Dermis blood vessel endothelial cell (primary cell): ENCODE data around the gene BSPH1. TPM values are rescaled to one million over a fixed set of nuclear protein-coding genes. Genes with fewer than 3 reads are reported as not detected.
"Not testable (repeated sequence)": the region's sequence is repeated elsewhere in the genome, so short reads cannot be mapped to it uniquely, and the experiment has no call there.

Source experiments
- DNase-seq: peaks from one replicate; pipeline ENCODE4 v3.0.0; 2010
- total RNA-seq: library from RNA; depleted of rRNA; stranded (reverse); fragments of >200 nt; gene quantifications from 2 replicates; pipeline ENCODE4 v1.2.3, GENCODE V29; 2014

The BSPH1 gene
- total RNA-seq, result not detected in 2 replicates

- DNase-seq, result no peak
Observed at GRCh38 chr19:47992070-47992469, at the start of gene BSPH1. Gene BSPH1, minus strand, starts transcription at chr19:47992170. Its CDS starts 89 bp downstream, at chr19:47992081.

- no peak for DNase-seq
Observed at GRCh38 chr19:48036765-48037164, 44.8 kb upstream of the BSPH1 start.

GRCh38 chr19:48033604-48034003 lies 41.6 kb upstream of the BSPH1 start:
- DNase-seq, result no peak

GRCh38 chr19:48030073-48030472 lies 38.1 kb upstream of the BSPH1 start:
- DNase-seq, result no peak

- no peak for DNase-seq
Observed at GRCh38 chr19:48029431-48029830, 37.5 kb upstream of the BSPH1 start.

- DNase-seq, result no peak
Observed at GRCh38 chr19:48025480-48025879, 33.5 kb upstream of the BSPH1 start.

GRCh38 chr19:48023518-48023917 lies 31.5 kb upstream of the BSPH1 start:
- no peak for DNase-seq

GRCh38 chr19:48023011-48023410 lies 31.0 kb upstream of the BSPH1 start:
- DNase-seq, result no peak

GRCh38 chr19:48020686-48021085 lies 28.7 kb upstream of the BSPH1 start:
- DNase-seq, result no peak

- DNase-seq, result no peak
Observed at GRCh38 chr19:48010932-48011758, 19.2 kb upstream of the BSPH1 start.

- DNase-seq, result peak; percentile 11
Observed at GRCh38 chr19:48006762-48007161, 14.8 kb upstream of the BSPH1 start.

- no peak for DNase-seq
Observed at GRCh38 chr19:48004236-48004635, 12.3 kb upstream of the BSPH1 start.

GRCh38 chr19:48000846-48001245 lies 8.9 kb upstream of the BSPH1 start:
- no peak for DNase-seq

GRCh38 chr19:47998800-47999199 lies 6.8 kb upstream of the BSPH1 start:
- DNase-seq, result no peak

- DNase-seq, result no peak
Observed at GRCh38 chr19:47996230-47996727, 4.3 kb upstream of the BSPH1 start.

GRCh38 chr19:47994209-47994802 lies 2.3 kb upstream of the BSPH1 start, which contains the start of gene ELSPBP1:
Gene ELSPBP1, plus strand, starts transcription at chr19:47994632. Its CDS starts 14,036 bp downstream, at chr19:48008668.
- DNase-seq, result no peak

GRCh38 chr19:47991191-47991808 lies 670 bp downstream of the BSPH1 start:
- no peak for DNase-seq

- DNase-seq, result no peak
Observed at GRCh38 chr19:47973529-47973928, 18.4 kb downstream of the BSPH1 start.

GRCh38 chr19:47955936-47956335 lies 36.0 kb downstream of the BSPH1 start:
- not testable (repeated sequence) for DNase-seq

- not testable (repeated sequence) for DNase-seq
Observed at GRCh38 chr19:47952132-47952531, 39.8 kb downstream of the BSPH1 start.

GRCh38 chr19:47949852-47950521 lies 42.0 kb downstream of the BSPH1 start:
- not testable (repeated sequence) for DNase-seq

- not testable (repeated sequence) for DNase-seq
Observed at GRCh38 chr19:47928581-47928980, 63.4 kb downstream of the BSPH1 start.

GRCh38 chr19:47920107-47920506 lies 71.9 kb downstream of the BSPH1 start:
- DNase-seq, result not testable (repeated sequence)
